Calu3 (cell line): ENCODE data around the gene ROBO2. TPM values are rescaled to one million over a fixed set of nuclear protein-coding genes. Genes with fewer than 3 reads are reported as not detected.

ENCODE experiments used
- BruUV-seq: library from RNA; stranded (reverse); fragments of 400-500 nt; replicated peaks from 2 replicates; lab custom pipeline; 2021; lab: Mats Ljungman, UMichigan
- CTCF ChIA-PET: fragments of 300-600 bp; sonication (Branson Sonifier 250); formaldehyde crosslinking; loops from one replicate; lab custom pipeline; 2022; ENCODE audit warnings: antibody characterized with exemption; lab: Charles Lee
- DNase-seq: peaks from one replicate; pipeline ENCODE4 v3.0.0; 2022
- H3K27ac Mint-ChIP-seq: one replicate; pipeline ENCODE4 v1.8.0; 2022; ENCODE audit warnings: mixed read lengths; ENCODE audit not compliant: unreplicated experiment
- H3K27me3 Mint-ChIP-seq: one replicate; pipeline ENCODE4 v1.8.0; 2022; ENCODE audit warnings: mixed read lengths; ENCODE audit not compliant: unreplicated experiment
- H3K36me3 Mint-ChIP-seq: one replicate; pipeline ENCODE4 v1.8.0; 2022; ENCODE audit warnings: mild to moderate bottlenecking, moderate library complexity, mixed read lengths; ENCODE audit not compliant: insufficient read depth, unreplicated experiment
- H3K4me1 Mint-ChIP-seq: one replicate; pipeline ENCODE4 v1.8.0; 2022; ENCODE audit warnings: mild to moderate bottlenecking, low read depth, mixed read lengths; ENCODE audit not compliant: unreplicated experiment
- H3K4me3 Mint-ChIP-seq: one replicate; pipeline ENCODE4 v1.8.0; 2022; ENCODE audit warnings: mild to moderate bottlenecking, low read depth, moderate library complexity, mixed read lengths; ENCODE audit not compliant: unreplicated experiment
- H3K9me3 Mint-ChIP-seq: one replicate; pipeline ENCODE4 v1.8.0; 2022; ENCODE audit warnings: low read depth, mixed read lengths; ENCODE audit not compliant: unreplicated experiment
- intact Hi-C: fragments of 100-400 bp; cut with micrococcal nuclease; formaldehyde crosslinking; loops from one replicate; pipeline ENCODE4 v1.10.0; 2022; ENCODE audit not compliant: unreplicated experiment
- total RNA-seq: library from RNA; stranded (reverse); gene quantifications from 2 replicates; pipeline ENCODE4 v1.2.3, GENCODE V29; 2022
- TF ChIP-seq, protein P1 (sequence below): fragments of 200-600 bp; IDR thresholded peaks from one replicate; pipeline ENCODE4 v1.8.0; 2022; ENCODE audit warnings: antibody characterized with exemption; ENCODE audit not compliant: unreplicated experiment

ROBO2 gene
- total RNA-seq, 1 experiment from 2014 or later: not detected

DNA sequence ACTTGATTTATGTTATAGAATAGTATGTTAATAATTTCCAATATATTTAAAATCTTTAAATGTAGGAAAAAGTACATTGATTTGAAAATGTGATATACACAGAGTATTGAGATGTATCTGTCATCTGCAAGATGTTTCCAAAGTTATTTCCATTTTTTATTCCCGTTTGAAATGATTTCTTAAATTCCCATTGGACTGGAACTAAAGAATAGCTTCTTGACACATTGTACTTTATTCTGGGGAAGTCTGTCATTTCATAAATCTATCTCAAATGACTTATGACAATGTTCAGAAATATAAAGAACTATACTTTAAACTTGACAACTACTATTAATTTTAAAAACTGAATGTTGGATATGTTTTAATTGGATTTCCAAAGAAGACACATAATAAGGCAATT is 489.6 kb downstream of the ROBO2 start:
- no peaks in the 10 kb centered on the region for H3K36me3 Mint-ChIP-seq
- CTCF ChIA-PET: no interaction called here
- no peak for DNase-seq
- no peak overlapping the region for H3K27ac Mint-ChIP-seq
- peaks cover 2% of the 10 kb centered on the region for H3K9me3 Mint-ChIP-seq
- no TSS peak for BruUV-seq
- no peak overlapping the region for H3K4me3 Mint-ChIP-seq
- H3K4me1 Mint-ChIP-seq: no peaks in the 10 kb centered on the region
- intact Hi-C loops: no loop called here
- no peaks in the 10 kb centered on the region for H3K27me3 Mint-ChIP-seq
- TF ChIP-seq, protein P1, sequence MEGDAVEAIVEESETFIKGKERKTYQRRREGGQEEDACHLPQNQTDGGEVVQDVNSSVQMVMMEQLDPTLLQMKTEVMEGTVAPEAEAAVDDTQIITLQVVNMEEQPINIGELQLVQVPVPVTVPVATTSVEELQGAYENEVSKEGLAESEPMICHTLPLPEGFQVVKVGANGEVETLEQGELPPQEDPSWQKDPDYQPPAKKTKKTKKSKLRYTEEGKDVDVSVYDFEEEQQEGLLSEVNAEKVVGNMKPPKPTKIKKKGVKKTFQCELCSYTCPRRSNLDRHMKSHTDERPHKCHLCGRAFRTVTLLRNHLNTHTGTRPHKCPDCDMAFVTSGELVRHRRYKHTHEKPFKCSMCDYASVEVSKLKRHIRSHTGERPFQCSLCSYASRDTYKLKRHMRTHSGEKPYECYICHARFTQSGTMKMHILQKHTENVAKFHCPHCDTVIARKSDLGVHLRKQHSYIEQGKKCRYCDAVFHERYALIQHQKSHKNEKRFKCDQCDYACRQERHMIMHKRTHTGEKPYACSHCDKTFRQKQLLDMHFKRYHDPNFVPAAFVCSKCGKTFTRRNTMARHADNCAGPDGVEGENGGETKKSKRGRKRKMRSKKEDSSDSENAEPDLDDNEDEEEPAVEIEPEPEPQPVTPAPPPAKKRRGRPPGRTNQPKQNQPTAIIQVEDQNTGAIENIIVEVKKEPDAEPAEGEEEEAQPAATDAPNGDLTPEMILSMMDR: no peak

DNA sequence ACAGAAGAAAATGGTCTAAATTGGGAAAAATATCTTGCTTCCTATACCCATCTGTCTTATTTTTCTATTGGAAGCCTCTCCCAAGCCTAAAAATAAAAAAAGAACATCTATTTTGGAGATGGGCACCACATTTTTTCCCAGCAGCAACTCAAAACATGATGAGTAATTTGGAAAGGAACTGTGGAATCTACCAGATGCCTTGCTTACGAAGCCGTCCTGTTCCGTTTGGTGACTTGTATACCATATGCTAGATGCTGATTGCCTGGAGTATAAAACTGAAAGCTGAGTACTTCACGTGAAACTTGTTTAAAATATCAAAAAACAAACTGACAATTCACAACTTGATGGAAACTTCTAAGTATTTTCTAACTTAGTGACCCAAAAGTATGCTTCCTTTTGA is 491.0 kb downstream of the ROBO2 start:
- Mint-ChIP-seq H3K4me1 (peaks cover 1% of the 10 kb centered on the region), H3K9me3 (peaks cover 2% of the 10 kb centered on the region), H3K36me3 (no peaks in the 10 kb centered on the region), H3K4me3 (no peak overlapping the region), H3K27ac (no peak overlapping the region), H3K27me3 (no peaks in the 10 kb centered on the region)
- DNase-seq: no peak
- CTCF ChIA-PET: no interaction called here
- TF ChIP-seq, protein P1: no peak
- no TSS peak for BruUV-seq
- intact Hi-C loops: loop anchor here (10.0 kb wide), 1 partner anchor 284 kb away; no protein-coding TSS in a partner anchor

DNA sequence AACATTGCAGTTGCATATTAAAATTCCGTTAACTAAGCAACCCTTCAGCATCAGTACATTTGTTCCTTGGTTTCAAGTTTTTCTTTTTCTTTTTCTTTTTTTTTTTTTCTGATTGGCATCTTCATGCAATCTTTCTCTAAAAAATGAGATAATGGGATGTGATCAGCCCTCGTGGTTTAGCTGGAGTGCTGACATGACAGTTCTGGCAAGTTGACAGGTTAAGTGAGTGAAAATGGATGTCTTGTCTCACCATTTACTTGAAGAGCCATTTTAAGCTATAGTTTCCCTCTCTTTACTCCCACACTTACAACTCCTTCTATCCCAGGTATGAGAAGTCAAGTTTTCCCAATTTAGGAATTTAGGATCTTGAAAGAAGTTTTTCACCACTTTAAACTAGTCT is 495.2 kb downstream of the ROBO2 start:
- no peak for DNase-seq
- H3K9me3 Mint-ChIP-seq: peaks cover 2% of the 10 kb centered on the region
- no peak overlapping the region for H3K27ac Mint-ChIP-seq
- no peak overlapping the region for H3K4me3 Mint-ChIP-seq
- H3K4me1 Mint-ChIP-seq: peaks cover 19% of the 10 kb centered on the region
- CTCF ChIA-PET: interaction anchor here (0.7 kb wide), 1 partner anchor 66 kb away, joined by 3 read pairs; no protein-coding TSS in a partner anchor
- no peaks in the 10 kb centered on the region for H3K36me3 Mint-ChIP-seq
- TF ChIP-seq, protein P1: no peak
- no TSS peak for BruUV-seq
- no peaks in the 10 kb centered on the region for H3K27me3 Mint-ChIP-seq
- intact Hi-C loops: loop anchor here (10.0 kb wide), 1 partner anchor 280 kb away; no protein-coding TSS in a partner anchor

DNA sequence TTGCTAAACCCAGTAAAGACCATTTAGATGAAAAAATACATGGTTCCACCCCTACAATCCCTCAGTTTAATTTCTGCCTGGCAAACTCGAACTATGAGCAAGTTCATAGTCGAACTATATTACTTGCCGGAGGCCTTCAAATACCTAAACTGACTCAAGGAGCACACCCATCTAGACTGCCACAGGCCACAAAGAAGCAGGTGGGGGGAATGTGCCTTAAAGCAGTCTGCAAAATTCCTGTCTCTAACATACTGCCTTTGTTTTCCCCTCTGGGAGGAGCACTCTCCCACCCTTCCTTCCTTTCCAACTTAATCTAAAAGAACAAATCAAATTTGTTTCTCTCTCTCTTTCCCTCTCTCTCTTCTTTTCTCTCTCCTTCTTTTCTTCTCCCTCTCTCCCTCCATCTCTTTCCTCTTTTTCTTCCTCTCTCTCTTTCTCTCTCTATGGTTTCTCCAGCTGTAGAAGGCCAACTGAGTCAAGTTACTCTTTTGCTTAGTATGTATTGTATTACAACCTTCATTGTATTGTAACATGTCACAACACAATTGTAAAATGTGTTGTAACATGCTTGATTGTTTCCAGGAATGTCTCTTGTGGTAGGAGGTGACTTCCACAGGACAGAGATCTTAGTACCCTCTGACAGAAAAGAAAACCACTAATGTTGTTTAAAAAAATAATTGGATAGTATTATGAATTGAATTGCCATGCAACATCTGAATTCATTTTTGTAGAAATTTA is 496.3 kb downstream of the ROBO2 start:
- Mint-ChIP-seq H3K27me3 (no peaks in the 10 kb centered on the region), H3K36me3 (no peaks in the 10 kb centered on the region), H3K4me1 (peaks cover 20% of the 10 kb centered on the region), H3K4me3 (no peak overlapping the region), H3K27ac (no peak overlapping the region), H3K9me3 (peaks cover 2% of the 10 kb centered on the region)
- TF ChIP-seq, protein P1: no peak
- intact Hi-C loops: loop anchor here (10.0 kb wide), 1 partner anchor 279 kb away; no protein-coding TSS in a partner anchor
- CTCF ChIA-PET: no interaction called here
- BruUV-seq: no TSS peak
- DNase-seq: peak; percentile 14
